Measurements from ENCODE around the gene SLC25A53. TPM values are rescaled to one million over a fixed set of nuclear protein-coding genes. Genes with fewer than 3 reads are reported as not detected.

SLC25A53 gene
- polyA plus RNA-seq (ENCODE audit: insufficient read length), result 6.6 TPM

GRCh38 chrX:104156630-104157529 lies at the start of gene SLC25A53:
TSS of gene SLC25A53 (minus strand) at chrX:104157009. CDS start at chrX:104105257, 51,752 bp downstream.
- DNase-seq (ENCODE audit: low read depth), result peak; percentile 50

- DNase-seq (ENCODE audit: low read depth), result no peak
These were observed 48.7 kb upstream of the SLC25A53 start for GRCh38 chrX:104205548-104205947.

- peak; percentile 16 for DNase-seq (ENCODE audit: low read depth)
These were observed 38.8 kb upstream of the SLC25A53 start for GRCh38 chrX:104195489-104196084.

GRCh38 chrX:104195013-104195412 lies 38.2 kb upstream of the SLC25A53 start:
- DNase-seq (ENCODE audit: low read depth), result no peak

GRCh38 chrX:104193485-104193884 lies 36.7 kb upstream of the SLC25A53 start:
- no peak for DNase-seq (ENCODE audit: low read depth)

GRCh38 chrX:104189837-104190236 lies 33.0 kb upstream of the SLC25A53 start:
- no peak for DNase-seq (ENCODE audit: low read depth)

GRCh38 chrX:104187931-104188330 lies 31.1 kb upstream of the SLC25A53 start:
- DNase-seq (ENCODE audit: low read depth), result no peak

- DNase-seq (ENCODE audit: low read depth), result no peak
These were observed 26.9 kb upstream of the SLC25A53 start for GRCh38 chrX:104183685-104184084.

GRCh38 chrX:104173841-104174240 lies 17.0 kb upstream of the SLC25A53 start:
- no peak for DNase-seq (ENCODE audit: low read depth)

- no peak for DNase-seq (ENCODE audit: low read depth)
These were observed 16.0 kb upstream of the SLC25A53 start for GRCh38 chrX:104172788-104173187.

- no peak for DNase-seq (ENCODE audit: low read depth)
These were observed 15.3 kb upstream of the SLC25A53 start for GRCh38 chrX:104172121-104172520.

GRCh38 chrX:104168127-104168526 lies 11.3 kb upstream of the SLC25A53 start:
- no peak for DNase-seq (ENCODE audit: low read depth)

GRCh38 chrX:104166735-104167436 lies 10.1 kb upstream of the SLC25A53 start:
- DNase-seq (ENCODE audit: low read depth), result no peak

GRCh38 chrX:104165894-104166734 lies 9.3 kb upstream of the SLC25A53 start, which contains the start of gene FAM199X:
TSS of gene FAM199X (plus strand) at chrX:104166453. CDS start at chrX:104166786, 333 bp downstream.
- peak; percentile 32 for DNase-seq (ENCODE audit: low read depth)

- no peak for DNase-seq (ENCODE audit: low read depth)
These were observed 5.8 kb downstream of the SLC25A53 start for GRCh38 chrX:104151037-104151436.

GRCh38 chrX:104141087-104141760 lies 15.6 kb downstream of the SLC25A53 start:
- no peak for DNase-seq (ENCODE audit: low read depth)

- DNase-seq (ENCODE audit: low read depth), result no peak
These were observed 19.3 kb downstream of the SLC25A53 start for GRCh38 chrX:104137496-104137895.

- peak; percentile 79 for DNase-seq (ENCODE audit: low read depth)
These were observed 20.4 kb downstream of the SLC25A53 start for GRCh38 chrX:104136241-104137019.

GRCh38 chrX:104135677-104136076 lies 21.1 kb downstream of the SLC25A53 start:
- DNase-seq (ENCODE audit: low read depth), result no peak

Measured in forelimb muscle (tissue), 1 donor.